Measurements from ENCODE around the gene ZSCAN26. TPM values are rescaled to one million over a fixed set of nuclear protein-coding genes. Genes with fewer than 3 reads are reported as not detected.

The ZSCAN26 gene
- total and polyA plus RNA-seq, 2 experiments from 2014 or later = 15.0 to 17.5 TPM

DNA sequence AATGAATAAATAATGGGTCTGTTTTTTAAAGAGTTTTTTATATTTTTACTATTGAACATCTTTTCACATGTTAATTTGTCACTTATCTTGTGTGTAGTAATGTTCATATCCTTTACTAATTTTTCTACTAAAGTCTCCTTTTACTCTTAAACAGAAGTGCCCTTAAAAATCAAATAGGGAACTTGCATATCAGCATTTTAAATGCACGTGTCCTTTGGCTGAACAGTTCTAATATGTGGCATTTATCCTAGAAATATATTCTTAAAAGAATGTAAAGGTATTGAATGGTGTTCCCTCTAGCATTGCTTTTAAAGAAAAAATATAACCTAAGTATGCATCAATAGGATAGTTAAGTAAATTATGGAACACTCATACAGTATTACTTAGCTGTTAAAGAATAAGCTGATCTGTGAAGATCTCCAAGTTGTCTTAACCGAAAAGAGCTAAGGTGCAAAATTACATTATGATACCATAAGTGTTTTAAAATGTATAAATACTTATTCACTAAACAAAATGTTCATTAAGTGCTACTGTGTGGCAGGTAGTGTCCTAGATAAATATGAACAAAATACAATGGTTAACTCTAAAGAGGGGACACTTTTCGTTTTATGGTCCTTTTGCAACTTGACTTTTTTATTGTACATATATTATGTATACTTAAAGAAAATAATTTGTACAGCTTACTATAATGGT is 13.8 kb downstream of the ZSCAN26 start:
- H3K9me3 ChIP-seq (ENCODE audit: low read depth) = no peaks in the 10 kb centered on the region
- in situ Hi-C loops (cut with MboI) = no loop called here
- peak overlapping the region; percentile 84 for H3K9ac ChIP-seq
- TF ChIP-seq EZH2phosphoT487 (IDR thresholded peaks at IDR 0.05; ENCODE audit: insufficient read depth, low read depth) (no peak), EZH2 (IDR thresholded peaks at IDR 0.05; ENCODE audit: insufficient read depth, poor library complexity, severe bottlenecking) (no peak)
- DNase-seq = no peak
- no peaks in the 10 kb centered on the region for H4K20me1 ChIP-seq (ENCODE audit: insufficient read depth)
- H3K4me2 ChIP-seq (ENCODE audit: unreplicated experiment) = peak overlapping the region; percentile 95
- H3K9me2 ChIP-seq (ENCODE audit: insufficient read depth) = no peaks in the 10 kb centered on the region
- 0 out of 2 replicates have a peak, but pooled peaks cover under 1% of the 10 kb centered on the region for H3K36me3 ChIP-seq (ENCODE audit: low read depth)
- no peaks in the 10 kb centered on the region for H3K27me3 ChIP-seq (replicated peaks; ENCODE audit: insufficient read depth)
- H3K79me2 ChIP-seq (ENCODE audit: insufficient read depth) = peaks cover 24% of the 10 kb centered on the region
- peak overlapping the region; percentile 90 for H3K4me3 ChIP-seq
- H2AFZ ChIP-seq = peak overlapping the region; percentile 96
- WGBS, 2 experiments (ENCODE audit: low coverage in 1 of 2, low lambda C conversion rate in 2 of 2, missing lambda C conversion rate in 2 of 2) = 25 to 27% methylated on average over 3 of the region's 3 CpGs
- H3K4me1 ChIP-seq (ENCODE audit: insufficient read depth) = no peaks in the 10 kb centered on the region
- no peak overlapping the region for H3K27ac ChIP-seq
- H3F3A ChIP-seq (ENCODE audit: insufficient read depth) = 0 out of 2 replicates have a peak, but pooled peaks cover 3% of the 10 kb centered on the region

DNA sequence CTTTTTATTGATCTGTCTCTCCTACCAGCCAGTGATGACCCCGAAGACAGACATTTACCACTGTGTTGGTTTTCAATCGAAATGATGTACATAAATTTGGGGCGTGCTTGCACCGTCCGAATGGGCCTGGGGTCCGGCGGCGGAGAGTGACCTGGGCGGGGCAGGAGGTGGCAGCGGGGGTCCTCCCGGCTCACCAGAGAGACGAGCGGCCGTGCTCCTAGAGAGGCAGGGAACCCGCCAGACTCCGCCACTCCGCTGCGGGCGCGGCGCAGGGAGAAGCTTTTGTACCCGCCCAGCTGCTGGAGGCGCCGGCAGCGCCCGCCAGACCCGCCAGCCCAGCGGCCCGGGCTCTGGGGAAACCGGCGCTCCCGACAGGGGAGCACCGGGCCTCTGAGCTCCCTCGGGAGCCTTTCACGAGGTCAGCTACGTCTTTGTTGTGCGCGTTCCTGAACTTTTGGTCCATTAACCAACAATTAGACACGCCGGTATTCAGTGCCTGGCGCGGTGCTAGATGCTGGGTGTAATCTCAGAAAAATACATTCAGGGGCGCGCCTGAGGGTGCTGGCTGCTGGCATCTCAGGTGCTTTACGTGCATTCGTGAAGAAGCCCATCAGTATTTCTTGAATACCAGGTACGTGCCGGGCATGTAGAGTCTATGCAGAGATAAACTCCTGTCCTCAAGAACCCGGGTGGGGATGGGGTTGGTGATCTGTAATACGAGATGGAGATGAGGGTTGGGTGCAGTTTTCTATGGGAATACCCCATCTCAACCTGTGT is 14.5 kb downstream of the ZSCAN26 start, which contains the start of gene PGBD1:
Gene PGBD1 (plus strand): TSS at position 285 of the 777 bp plus-strand sequence. CDS start 2,242 bp downstream, outside the sequence.
- 0 out of 2 replicates have a peak within 1 kb of the TSS, but pooled peaks have one; percentile 18 for H3K27ac ChIP-seq
- TF ChIP-seq EZH2phosphoT487 (IDR thresholded peaks at IDR 0.05; ENCODE audit: insufficient read depth, low read depth) (no peak), EZH2 (IDR thresholded peaks at IDR 0.05; ENCODE audit: insufficient read depth, poor library complexity, severe bottlenecking) (no peak)
- H3F3A ChIP-seq (ENCODE audit: insufficient read depth) = 0 out of 2 replicates have a peak, but pooled peaks cover 3% of the 10 kb centered on the region
- no peaks in the 10 kb centered on the region for H3K36me3 ChIP-seq (ENCODE audit: low read depth)
- H2AFZ ChIP-seq = peak within 1 kb of the TSS; percentile 96
- peak within 1 kb of the TSS; percentile 84 for H3K9ac ChIP-seq
- H3K27me3 ChIP-seq (replicated peaks; ENCODE audit: insufficient read depth) = no peaks in the 10 kb centered on the region
- H3K79me2 ChIP-seq (ENCODE audit: insufficient read depth) = peaks cover 24% of the 10 kb centered on the region
- H3K4me2 ChIP-seq (ENCODE audit: unreplicated experiment) = peak within 1 kb of the TSS; percentile 95
- DNase-seq = peak; percentile 86
- H3K9me3 ChIP-seq (ENCODE audit: low read depth) = no peaks in the 10 kb centered on the region
- H3K4me3 ChIP-seq = peak within 1 kb of the TSS; percentile 90
- H3K9me2 ChIP-seq (ENCODE audit: insufficient read depth) = no peaks in the 10 kb centered on the region
- WGBS, 2 experiments (ENCODE audit: low coverage in 1 of 2, low lambda C conversion rate in 2 of 2, missing lambda C conversion rate in 2 of 2) = 1% methylated on average over 42 to 48 of the region's 50 CpGs
- in situ Hi-C loops (cut with MboI) = no loop called here
- no peaks in the 10 kb centered on the region for H3K4me1 ChIP-seq (ENCODE audit: insufficient read depth)
- no peaks in the 10 kb centered on the region for H4K20me1 ChIP-seq (ENCODE audit: insufficient read depth)

DNA sequence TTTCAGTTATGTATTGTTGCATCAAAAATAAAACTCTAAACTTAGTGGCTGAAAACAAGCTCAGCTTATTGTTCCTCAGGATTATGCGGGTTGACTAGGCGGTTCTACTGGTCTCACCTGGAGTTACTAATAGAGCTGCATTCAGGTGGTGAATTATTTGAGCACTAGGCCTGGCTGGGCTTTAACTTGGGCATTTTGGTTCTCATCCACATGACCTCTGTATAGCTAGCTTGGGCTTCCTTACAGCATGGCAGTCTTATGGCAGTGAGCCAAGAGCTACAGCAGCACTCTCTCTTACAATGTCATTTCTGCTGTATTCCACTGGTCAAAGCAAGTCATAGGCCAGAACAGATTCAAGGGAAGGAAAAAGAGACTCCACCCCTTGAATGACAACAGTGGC is 16.0 kb downstream of the ZSCAN26 start:
- peak; percentile 17 for DNase-seq
- no peak overlapping the region for H3K4me3 ChIP-seq

DNA sequence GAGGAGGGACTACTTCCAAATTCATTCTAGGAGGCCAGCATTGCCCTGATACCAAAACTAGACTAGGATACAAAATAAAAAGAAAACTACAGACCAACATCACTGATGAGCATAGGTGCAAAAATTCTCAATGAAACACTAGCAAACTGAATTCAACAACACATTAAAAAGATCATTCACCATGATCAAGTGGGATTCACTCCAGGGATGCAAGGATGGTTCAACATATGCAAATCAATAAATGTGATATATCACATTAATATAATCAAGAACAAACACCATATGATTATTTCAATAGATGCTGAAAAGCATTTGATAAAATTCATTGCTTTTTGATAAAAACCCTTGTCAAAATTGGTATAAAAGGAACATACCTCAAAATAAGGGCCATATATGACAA is 24.6 kb downstream of the ZSCAN26 start:
- no peak overlapping the region for H3K4me2 ChIP-seq (ENCODE audit: unreplicated experiment)
- no peak overlapping the region for H3K4me3 ChIP-seq
- in situ Hi-C loops (cut with MboI) = no loop called here
- no peaks in the 10 kb centered on the region for H3K27me3 ChIP-seq (replicated peaks; ENCODE audit: insufficient read depth)
- no peaks in the 10 kb centered on the region for H3K4me1 ChIP-seq (ENCODE audit: insufficient read depth)
- H3K9me2 ChIP-seq (ENCODE audit: insufficient read depth) = no peaks in the 10 kb centered on the region
- no peaks in the 10 kb centered on the region for H3K79me2 ChIP-seq (ENCODE audit: insufficient read depth)
- H3K9me3 ChIP-seq (ENCODE audit: low read depth) = no peaks in the 10 kb centered on the region
- DNase-seq = no peak
- no peaks in the 10 kb centered on the region for H4K20me1 ChIP-seq (ENCODE audit: insufficient read depth)
- H3F3A ChIP-seq (ENCODE audit: insufficient read depth) = no peaks in the 10 kb centered on the region
- peaks cover 15% of the 10 kb centered on the region; the same call in 1 of the 2 replicates for H3K36me3 ChIP-seq (ENCODE audit: low read depth)
- no peak overlapping the region for H2AFZ ChIP-seq
- H3K9ac ChIP-seq = no peak overlapping the region
- no peak overlapping the region for H3K27ac ChIP-seq
- no peak for TF ChIP-seq EZH2 (IDR thresholded peaks at IDR 0.05; ENCODE audit: insufficient read depth, poor library complexity, severe bottlenecking)
- TF ChIP-seq EZH2phosphoT487 (IDR thresholded peaks at IDR 0.05; ENCODE audit: insufficient read depth, low read depth) = no peak

More for the DNA sequence above, 16.0 kb downstream of the ZSCAN26 start:
- TF ChIP-seq EZH2phosphoT487 (IDR thresholded peaks at IDR 0.05; ENCODE audit: insufficient read depth, low read depth) (no peak), EZH2 (IDR thresholded peaks at IDR 0.05; ENCODE audit: insufficient read depth, poor library complexity, severe bottlenecking) (no peak)
- Histone ChIP-seq H3F3A (ENCODE audit: insufficient read depth) (0 out of 2 replicates have a peak, but pooled peaks cover 3% of the 10 kb centered on the region), H3K4me1 (ENCODE audit: insufficient read depth) (no peaks in the 10 kb centered on the region), H3K36me3 (ENCODE audit: low read depth) (peaks cover 6% of the 10 kb centered on the region; the same call in 1 of the 2 replicates), H3K4me2 (ENCODE audit: unreplicated experiment) (peak overlapping the region; percentile 95), H3K79me2 (ENCODE audit: insufficient read depth) (peaks cover 24% of the 10 kb centered on the region), H4K20me1 (ENCODE audit: insufficient read depth) (no peaks in the 10 kb centered on the region), H3K9ac (no peak overlapping the region), H3K9me2 (ENCODE audit: insufficient read depth) (no peaks in the 10 kb centered on the region), H3K9me3 (ENCODE audit: low read depth) (no peaks in the 10 kb centered on the region), H3K27me3 (replicated peaks; ENCODE audit: insufficient read depth) (no peaks in the 10 kb centered on the region), H2AFZ (no peak overlapping the region), H3K27ac (no peak overlapping the region)
- 98 to 100% methylated on average over 2 of the region's 2 CpGs for WGBS, 2 experiments (ENCODE audit: low coverage in 1 of 2, low lambda C conversion rate in 2 of 2, missing lambda C conversion rate in 2 of 2)
- in situ Hi-C loops (cut with MboI) = no loop called here

All from GM23248 (cell line).